ENCODE measurements around the gene DHTKD1.

Gene DHTKD1

DNA sequence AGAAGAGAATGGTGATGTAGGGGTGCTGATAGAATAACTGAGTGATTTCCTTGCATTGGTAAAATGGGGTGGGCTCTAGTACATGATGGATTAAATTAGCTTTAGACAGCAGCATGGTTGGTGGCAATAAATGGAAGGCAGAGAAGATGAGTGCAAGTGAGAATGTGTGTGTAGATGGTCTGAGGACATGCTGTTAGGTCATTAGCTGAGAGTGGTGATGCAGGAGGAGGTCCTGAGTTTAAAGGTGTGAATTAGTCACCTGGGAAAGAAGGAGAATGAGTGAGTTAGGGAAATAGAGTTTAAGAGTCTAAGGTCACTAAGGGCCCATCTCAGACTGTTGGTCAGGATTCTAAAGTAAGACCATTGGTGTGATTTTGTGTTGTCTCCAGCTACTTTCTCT lies 42.8 kb downstream of the DHTKD1 start:
- H3K79me2 ChIP-seq, result no peaks in the 10 kb centered on the region

DNA sequence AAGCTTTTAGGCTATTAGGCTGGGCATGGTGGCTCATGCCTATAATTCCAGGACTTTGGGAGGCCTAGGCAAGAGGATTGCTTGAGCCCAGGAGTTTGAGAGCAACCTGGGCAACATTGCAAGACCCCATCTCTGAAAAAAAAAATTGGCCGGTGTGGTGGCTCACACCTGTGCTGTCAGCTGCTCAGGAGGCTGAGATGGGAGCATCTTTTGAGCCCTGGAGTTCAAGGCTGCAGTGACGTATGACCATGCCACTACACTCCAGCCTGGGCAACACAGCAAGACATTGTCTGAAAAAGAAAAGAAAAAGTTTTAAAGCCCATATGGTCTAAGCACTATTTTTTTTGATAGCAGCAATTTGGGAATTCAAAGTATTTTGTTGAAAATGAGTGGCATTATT lies 44.9 kb downstream of the DHTKD1 start:
- Histone ChIP-seq H3K79me2 (no peaks in the 10 kb centered on the region), H3K4me2 (ENCODE audit: low read length) (no peak overlapping the region), H3K9ac (no peak overlapping the region), H2AFZ (no peak overlapping the region), H3K27me3 (ENCODE audit: control insufficient read depth, insufficient read depth, low read length) (no peaks in the 10 kb centered on the region), H3K27ac (no peak overlapping the region), H3K9me3 (ENCODE audit: control insufficient read depth, low read length) (no peaks in the 10 kb centered on the region), H3K4me3 (ENCODE audit: low read depth, low read length) (no peak overlapping the region), H3K36me3 (ENCODE audit: control insufficient read depth, insufficient read depth, low read length) (no peaks in the 10 kb centered on the region), H3K4me1 (no peaks in the 10 kb centered on the region)
- TF ChIP-seq, protein P1, sequence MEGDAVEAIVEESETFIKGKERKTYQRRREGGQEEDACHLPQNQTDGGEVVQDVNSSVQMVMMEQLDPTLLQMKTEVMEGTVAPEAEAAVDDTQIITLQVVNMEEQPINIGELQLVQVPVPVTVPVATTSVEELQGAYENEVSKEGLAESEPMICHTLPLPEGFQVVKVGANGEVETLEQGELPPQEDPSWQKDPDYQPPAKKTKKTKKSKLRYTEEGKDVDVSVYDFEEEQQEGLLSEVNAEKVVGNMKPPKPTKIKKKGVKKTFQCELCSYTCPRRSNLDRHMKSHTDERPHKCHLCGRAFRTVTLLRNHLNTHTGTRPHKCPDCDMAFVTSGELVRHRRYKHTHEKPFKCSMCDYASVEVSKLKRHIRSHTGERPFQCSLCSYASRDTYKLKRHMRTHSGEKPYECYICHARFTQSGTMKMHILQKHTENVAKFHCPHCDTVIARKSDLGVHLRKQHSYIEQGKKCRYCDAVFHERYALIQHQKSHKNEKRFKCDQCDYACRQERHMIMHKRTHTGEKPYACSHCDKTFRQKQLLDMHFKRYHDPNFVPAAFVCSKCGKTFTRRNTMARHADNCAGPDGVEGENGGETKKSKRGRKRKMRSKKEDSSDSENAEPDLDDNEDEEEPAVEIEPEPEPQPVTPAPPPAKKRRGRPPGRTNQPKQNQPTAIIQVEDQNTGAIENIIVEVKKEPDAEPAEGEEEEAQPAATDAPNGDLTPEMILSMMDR (IDR thresholded peaks at IDR 0.05), result no peak

More for the DNA sequence above, 42.8 kb downstream of the DHTKD1 start:
- Histone ChIP-seq H3K36me3 (ENCODE audit: control insufficient read depth, insufficient read depth, low read length) (no peaks in the 10 kb centered on the region), H3K9me3 (ENCODE audit: control insufficient read depth, low read length) (no peaks in the 10 kb centered on the region), H2AFZ (no peak overlapping the region), H3K4me2 (ENCODE audit: low read length) (no peak overlapping the region), H3K27ac (no peak overlapping the region), H3K27me3 (ENCODE audit: control insufficient read depth, insufficient read depth, low read length) (no peaks in the 10 kb centered on the region), H3K4me1 (no peaks in the 10 kb centered on the region), H3K4me3 (ENCODE audit: low read depth, low read length) (no peak overlapping the region), H3K9ac (no peak overlapping the region)
- TF ChIP-seq, protein P1 (IDR thresholded peaks at IDR 0.05), result no peak

DNA sequence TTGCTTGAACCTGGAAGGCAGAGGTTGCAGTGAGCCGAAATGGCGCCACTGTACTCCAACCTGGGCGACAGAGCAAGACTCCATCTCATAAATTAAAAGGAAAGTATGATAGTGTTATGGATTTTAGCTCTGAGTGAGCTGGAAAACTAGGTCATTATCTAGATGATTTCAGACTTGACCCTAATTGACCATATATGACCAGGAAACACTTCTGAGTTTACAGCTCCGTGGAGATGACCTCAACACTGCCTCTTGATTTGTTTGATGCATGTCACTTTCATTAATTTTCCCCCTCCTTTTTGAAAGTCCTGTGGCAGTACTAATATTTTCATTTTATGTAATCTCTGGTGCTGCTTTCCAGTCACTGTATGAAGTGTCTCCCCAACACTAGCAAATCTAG lies 52.9 kb downstream of the DHTKD1 start:
- Histone ChIP-seq H3K27ac (no peak overlapping the region), H3K36me3 (ENCODE audit: control insufficient read depth, insufficient read depth, low read length) (no peaks in the 10 kb centered on the region)

DNA sequence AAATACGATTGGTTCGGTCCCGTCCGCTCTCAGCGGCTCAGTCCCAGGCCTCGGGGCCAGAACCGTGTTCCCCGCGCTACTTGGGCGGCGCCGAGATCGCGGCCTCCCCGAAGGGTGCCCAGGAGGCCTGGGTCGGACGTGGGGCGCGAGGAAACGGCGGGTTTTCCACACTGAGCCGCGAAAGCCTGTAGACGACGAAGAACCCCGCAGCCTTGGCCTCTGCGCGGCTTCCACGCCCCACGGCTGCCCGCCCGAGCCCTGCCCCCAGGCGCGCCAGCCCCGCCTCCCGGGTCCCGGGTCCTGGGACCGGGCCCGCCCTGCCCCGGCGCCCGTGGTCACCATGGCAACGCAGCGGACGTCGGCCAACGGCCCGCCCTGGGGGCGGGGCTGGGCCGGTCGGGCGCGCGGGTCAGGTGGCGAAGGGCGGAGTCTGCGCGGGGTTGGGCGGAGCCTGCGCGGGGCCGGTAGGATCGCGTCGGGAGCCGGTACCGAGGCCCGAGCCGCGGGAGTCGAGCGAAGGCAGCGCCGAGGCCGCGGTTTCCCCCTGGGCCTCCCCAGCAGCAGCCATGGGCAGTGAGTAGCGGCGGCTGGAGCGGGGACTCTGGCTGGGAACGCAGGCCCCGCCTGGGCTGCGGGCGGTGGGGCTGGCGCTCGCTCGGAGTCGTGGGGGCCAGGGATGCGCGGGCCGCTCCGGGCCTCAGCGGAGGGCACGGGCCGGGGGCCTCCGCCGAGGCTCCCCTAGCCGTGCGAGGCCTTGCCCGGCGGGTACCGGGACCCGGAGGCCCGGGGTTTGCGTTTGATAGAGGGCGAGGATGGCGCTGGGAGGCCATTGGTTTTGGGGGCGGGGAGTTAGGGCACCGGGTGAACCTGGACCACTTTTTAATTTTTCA lies 60.7 kb downstream of the DHTKD1 start, which contains the start of gene SEC61A2:
Gene SEC61A2 (plus strand): TSS at position 456 of the 890 bp plus-strand sequence. CDS start 111 bp downstream, at position 567.
- Histone ChIP-seq H3K4me3 (ENCODE audit: low read depth, low read length) (peak within 1 kb of the TSS; percentile 79), H3K27ac (peak within 1 kb of the TSS; percentile 71), H3K79me2 (peaks cover 7% of the 10 kb centered on the region), H3K36me3 (ENCODE audit: control insufficient read depth, insufficient read depth, low read length) (no peaks in the 10 kb centered on the region), H3K4me2 (ENCODE audit: low read length) (peak within 1 kb of the TSS; percentile 89), H3K9me3 (ENCODE audit: control insufficient read depth, low read length) (no peaks in the 10 kb centered on the region), H2AFZ (peak within 1 kb of the TSS; percentile 95), H3K4me1 (no peaks in the 10 kb centered on the region), H3K27me3 (ENCODE audit: control insufficient read depth, insufficient read depth, low read length) (no peaks in the 10 kb centered on the region), H3K9ac (peak within 1 kb of the TSS; percentile 41)
- TF ChIP-seq, protein P1 (IDR thresholded peaks at IDR 0.05), result no peak

More for the DNA sequence above, 52.9 kb downstream of the DHTKD1 start:
- Histone ChIP-seq H3K9ac (no peak overlapping the region), H3K9me3 (ENCODE audit: control insufficient read depth, low read length) (no peaks in the 10 kb centered on the region), H3K79me2 (no peaks in the 10 kb centered on the region), H2AFZ (no peak overlapping the region), H3K4me2 (ENCODE audit: low read length) (no peak overlapping the region), H3K27me3 (ENCODE audit: control insufficient read depth, insufficient read depth, low read length) (no peaks in the 10 kb centered on the region), H3K4me3 (ENCODE audit: low read depth, low read length) (no peak overlapping the region), H3K4me1 (no peaks in the 10 kb centered on the region)
- TF ChIP-seq, protein P1 (IDR thresholded peaks at IDR 0.05), result no peak
